SKM-1 (cell line): ENCODE results near the gene METTL23.

Experiments
- DNase-seq: peaks from one replicate; lab custom pipeline; 2025; ENCODE audit not compliant: unreplicated experiment; lab: John Stamatoyannopoulos, UW

The METTL23 gene

GRCh38 chr17:76726776-76727718 is at the start of gene METTL23:
Gene METTL23, plus strand, starts transcription at chr17:76726839. Its CDS starts 2,872 bp downstream, at chr17:76729711.
- no peak for DNase-seq

DNA sequence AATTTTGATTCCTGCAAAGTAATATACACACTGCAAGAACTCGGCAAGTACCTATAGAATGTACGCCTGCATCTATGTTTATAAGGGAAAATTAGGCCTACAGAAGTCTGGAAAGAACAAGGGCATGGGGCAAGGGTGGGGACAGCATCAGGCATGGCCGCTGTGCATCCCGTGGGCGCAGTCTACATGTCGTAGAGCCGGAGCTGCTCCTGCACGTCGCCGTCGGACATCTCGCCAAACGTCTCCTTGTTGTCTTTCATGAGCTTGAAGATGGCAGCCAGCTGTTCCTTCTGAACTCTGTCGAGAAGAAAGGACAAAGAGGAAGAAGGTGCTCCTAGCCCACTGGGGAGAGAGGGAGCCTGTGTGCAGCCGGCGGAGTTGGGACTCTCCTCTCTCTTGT is 49.2 kb upstream of the METTL23 start:
- DNase-seq, result no peak

- no peak for DNase-seq
Measured at GRCh38 chr17:76678330-76678729, 48.3 kb upstream of the METTL23 start.

GRCh38 chr17:76679239-76679638 is 47.4 kb upstream of the METTL23 start:
- DNase-seq, result no peak

GRCh38 chr17:76681222-76682137 is 45.2 kb upstream of the METTL23 start:
- DNase-seq, result peak; percentile 50

GRCh38 chr17:76682296-76682695 is 44.3 kb upstream of the METTL23 start:
- no peak for DNase-seq

DNA sequence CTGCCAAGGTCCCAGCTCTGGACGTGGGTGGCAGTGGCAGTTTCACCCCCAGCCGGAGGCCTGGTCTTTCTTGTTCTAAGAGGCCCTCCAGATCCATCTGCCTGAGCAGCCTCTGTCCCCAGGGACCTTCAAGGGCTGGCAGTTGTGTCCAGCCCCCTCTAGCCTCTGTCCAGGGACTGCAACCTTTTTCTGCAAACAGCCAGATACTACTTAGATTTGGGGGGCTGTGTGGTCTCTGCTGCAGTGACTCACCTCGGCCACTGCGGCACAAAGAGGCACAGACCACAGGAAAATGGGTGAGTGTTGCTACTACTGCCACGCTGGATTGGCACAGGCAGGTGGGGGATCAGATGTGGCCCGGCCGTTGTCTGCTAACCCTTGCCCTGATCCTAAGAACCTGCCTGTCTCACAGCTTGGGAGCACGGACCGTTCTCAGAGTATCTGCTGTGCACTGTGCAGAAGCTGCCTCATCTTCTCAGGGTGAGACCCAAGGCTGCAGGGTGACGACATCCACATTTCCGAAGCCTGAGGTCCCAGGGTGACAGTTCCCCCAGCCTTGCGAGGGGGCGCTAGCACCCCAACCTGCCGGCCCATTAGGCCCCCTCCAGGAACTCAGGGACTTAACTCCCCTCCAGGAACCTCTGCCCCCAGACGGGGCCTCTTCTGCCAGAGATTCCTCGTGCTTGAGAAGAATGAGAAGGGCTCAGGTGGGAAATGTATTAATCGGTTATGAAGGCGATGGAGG is 43.5 kb upstream of the METTL23 start:
- DNase-seq, result no peak

DNA sequence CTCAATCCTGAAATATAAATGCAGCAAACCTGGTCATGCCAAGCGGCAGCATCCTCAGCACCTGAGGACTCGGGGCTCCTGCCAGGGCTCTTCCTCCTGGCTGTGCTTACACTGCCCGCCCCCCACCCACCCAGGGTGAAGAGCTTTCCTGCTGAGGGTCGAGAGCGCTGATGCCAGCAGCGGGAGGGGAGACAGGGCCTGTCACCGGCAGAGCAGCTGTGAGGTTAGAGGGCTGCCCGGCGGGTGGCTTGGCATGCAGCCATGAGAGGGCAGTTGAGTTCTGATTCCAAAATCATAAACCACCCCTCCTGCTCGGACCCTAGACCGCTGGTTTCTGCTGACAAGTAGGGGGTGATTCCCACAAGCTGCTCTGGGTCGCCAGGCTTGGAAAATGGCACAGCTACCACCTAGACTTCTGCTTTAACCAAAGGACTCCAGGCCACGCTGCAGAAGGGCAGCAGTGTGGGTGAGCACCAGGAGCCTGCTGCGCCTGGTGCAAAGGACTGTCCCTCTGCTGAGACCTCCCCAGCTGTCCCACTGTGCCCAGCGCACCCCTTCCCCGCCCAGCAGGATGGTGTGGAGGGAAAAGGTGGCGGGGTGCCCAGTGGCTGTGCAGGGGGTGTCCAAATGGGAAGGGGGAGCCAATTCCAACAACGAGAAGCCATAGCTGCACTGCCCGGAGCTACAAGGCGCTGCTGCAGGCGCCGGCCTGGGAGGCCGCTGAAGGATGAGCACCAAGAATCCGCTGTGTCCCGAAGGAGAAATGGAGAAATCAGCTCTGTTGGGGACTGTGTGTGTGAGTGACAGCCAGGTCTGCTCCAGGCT is 42.5 kb upstream of the METTL23 start:
- no peak for DNase-seq

DNA sequence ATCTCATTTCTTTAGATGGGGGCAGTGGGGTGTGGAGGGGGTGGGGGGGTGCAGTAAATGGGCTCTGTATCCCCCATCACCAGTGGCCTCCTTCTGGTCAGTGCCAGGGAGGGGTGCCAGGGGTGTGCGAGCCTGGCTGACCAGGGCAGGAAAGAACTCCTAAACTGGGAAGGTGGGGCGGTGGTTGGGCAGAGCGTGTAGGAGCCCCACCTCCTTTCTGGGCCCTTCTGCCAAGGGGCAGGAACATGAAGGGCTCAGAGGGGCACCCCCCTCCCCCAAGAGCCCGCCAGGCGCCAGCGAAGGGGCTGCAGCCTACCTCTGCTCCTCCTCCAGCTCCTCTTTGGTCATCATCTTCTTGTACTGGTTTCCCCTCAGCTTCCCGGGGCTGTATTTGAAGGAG is 41.9 kb upstream of the METTL23 start:
- no peak for DNase-seq

DNA sequence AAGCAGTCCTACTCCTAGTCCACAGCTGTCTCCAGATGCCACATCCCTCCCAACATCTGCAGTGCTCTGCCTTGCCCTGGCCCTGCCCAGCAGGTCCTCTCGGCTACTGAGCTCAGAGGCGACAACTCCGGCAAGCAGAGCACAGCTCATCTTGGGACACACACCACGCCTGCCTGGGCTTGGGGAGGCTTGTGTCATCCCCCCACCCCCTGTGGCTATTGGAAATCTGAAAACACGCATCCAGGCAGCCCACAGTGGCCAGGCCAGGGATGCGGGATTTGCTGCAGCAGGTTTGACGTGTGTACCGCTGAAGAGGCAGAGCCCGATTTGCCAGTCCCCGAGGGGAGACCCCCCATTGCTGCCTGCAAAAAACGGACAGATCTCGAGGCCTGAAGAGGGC is 41.3 kb upstream of the METTL23 start:
- DNase-seq, result no peak

GRCh38 chr17:76685846-76686245 is 40.8 kb upstream of the METTL23 start:
- no peak for DNase-seq

DNA sequence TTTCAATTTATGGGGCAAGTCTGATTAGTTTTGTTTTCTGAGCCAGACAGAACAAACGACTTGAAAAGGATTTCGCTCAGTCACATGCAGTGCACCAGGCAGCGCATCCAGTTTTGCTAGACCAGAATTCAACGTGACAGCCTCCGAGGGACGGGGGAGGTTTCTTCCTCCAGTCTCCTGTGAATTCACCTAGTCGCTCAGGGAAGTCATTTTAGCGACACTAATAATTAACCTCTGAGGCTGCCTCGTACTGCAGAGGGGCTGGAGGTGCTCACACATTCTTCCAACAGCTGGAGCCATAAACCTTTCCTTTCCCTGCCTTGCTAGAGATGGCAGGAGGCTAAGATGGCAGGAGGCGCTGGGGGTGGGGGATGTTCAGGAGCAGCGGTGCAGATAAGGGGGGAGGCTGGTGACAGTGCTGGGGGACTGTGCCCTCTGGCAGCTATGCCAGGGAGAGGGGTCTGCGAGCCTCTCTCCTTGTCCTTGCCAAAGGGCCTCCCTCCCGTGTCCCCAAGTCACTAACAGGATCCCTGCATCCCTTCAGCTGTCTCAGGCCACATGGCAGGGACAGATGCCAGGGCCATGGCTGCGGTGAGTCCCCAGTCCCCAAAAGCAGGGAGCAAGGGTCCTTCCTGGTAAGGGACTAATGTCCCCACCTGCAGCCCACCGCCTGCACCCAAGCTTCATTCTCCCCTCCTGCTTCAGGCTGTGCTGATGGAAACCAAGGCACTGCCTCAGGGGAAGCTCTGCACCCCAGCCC is 39.9 kb upstream of the METTL23 start:
- no peak for DNase-seq

- DNase-seq, result no peak
Measured at GRCh38 chr17:76687298-76688164, 39.1 kb upstream of the METTL23 start.

GRCh38 chr17:76688165-76688622 is 38.4 kb upstream of the METTL23 start:
- DNase-seq, result no peak

GRCh38 chr17:76689859-76690258 is 36.8 kb upstream of the METTL23 start:
- no peak for DNase-seq

GRCh38 chr17:76690596-76691280 is 35.9 kb upstream of the METTL23 start:
- no peak for DNase-seq

GRCh38 chr17:76691379-76692191 is 35.1 kb upstream of the METTL23 start:
- no peak for DNase-seq
